ENCODE data around the gene NHERF2. TPM values are rescaled to one million over a fixed set of nuclear protein-coding genes. Genes with fewer than 3 reads are reported as not detected.

Gene NHERF2
- total and polyA plus RNA-seq, 2 experiments from 2014 or later, result 12.0 to 16.5 TPM

- Histone ChIP-seq H3K4me2 (no peak overlapping the region), H3K36me3 (ENCODE audit: insufficient read depth) (0 out of 2 replicates have a peak, but pooled peaks cover 4% of the 10 kb centered on the region), H3K27me3 (ENCODE audit: insufficient read depth) (no peaks in the 10 kb centered on the region), H3K9me2 (ENCODE audit: insufficient read depth) (no peaks in the 10 kb centered on the region), H3K4me1 (ENCODE audit: insufficient read depth) (no peaks in the 10 kb centered on the region), H3F3A (replicated peaks; ENCODE audit: low read depth) (no peaks in the 10 kb centered on the region), H3K4me3 (no peak overlapping the region), H3K79me2 (replicated peaks; ENCODE audit: insufficient read depth) (no peaks in the 10 kb centered on the region), H3K27ac (ENCODE audit: low read depth) (no peak overlapping the region), H4K20me1 (replicated peaks; ENCODE audit: insufficient read depth) (no peaks in the 10 kb centered on the region; the same call in 1 of the 2 replicates), H2AFZ (no peak overlapping the region)
- TF ChIP-seq, protein P1, sequence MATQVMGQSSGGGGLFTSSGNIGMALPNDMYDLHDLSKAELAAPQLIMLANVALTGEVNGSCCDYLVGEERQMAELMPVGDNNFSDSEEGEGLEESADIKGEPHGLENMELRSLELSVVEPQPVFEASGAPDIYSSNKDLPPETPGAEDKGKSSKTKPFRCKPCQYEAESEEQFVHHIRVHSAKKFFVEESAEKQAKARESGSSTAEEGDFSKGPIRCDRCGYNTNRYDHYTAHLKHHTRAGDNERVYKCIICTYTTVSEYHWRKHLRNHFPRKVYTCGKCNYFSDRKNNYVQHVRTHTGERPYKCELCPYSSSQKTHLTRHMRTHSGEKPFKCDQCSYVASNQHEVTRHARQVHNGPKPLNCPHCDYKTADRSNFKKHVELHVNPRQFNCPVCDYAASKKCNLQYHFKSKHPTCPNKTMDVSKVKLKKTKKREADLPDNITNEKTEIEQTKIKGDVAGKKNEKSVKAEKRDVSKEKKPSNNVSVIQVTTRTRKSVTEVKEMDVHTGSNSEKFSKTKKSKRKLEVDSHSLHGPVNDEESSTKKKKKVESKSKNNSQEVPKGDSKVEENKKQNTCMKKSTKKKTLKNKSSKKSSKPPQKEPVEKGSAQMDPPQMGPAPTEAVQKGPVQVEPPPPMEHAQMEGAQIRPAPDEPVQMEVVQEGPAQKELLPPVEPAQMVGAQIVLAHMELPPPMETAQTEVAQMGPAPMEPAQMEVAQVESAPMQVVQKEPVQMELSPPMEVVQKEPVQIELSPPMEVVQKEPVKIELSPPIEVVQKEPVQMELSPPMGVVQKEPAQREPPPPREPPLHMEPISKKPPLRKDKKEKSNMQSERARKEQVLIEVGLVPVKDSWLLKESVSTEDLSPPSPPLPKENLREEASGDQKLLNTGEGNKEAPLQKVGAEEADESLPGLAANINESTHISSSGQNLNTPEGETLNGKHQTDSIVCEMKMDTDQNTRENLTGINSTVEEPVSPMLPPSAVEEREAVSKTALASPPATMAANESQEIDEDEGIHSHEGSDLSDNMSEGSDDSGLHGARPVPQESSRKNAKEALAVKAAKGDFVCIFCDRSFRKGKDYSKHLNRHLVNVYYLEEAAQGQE (IDR thresholded peaks at IDR 0.05; ENCODE audit: unreplicated experiment), result no peak
- TF ChIP-seq, protein P2, sequence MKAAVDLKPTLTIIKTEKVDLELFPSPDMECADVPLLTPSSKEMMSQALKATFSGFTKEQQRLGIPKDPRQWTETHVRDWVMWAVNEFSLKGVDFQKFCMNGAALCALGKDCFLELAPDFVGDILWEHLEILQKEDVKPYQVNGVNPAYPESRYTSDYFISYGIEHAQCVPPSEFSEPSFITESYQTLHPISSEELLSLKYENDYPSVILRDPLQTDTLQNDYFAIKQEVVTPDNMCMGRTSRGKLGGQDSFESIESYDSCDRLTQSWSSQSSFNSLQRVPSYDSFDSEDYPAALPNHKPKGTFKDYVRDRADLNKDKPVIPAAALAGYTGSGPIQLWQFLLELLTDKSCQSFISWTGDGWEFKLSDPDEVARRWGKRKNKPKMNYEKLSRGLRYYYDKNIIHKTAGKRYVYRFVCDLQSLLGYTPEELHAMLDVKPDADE (IDR thresholded peaks at IDR 0.05), result no peak
- TF ChIP-seq JUNB (IDR thresholded peaks at IDR 0.05; ENCODE audit: unreplicated experiment) (no peak), STAT1 (IDR thresholded peaks at IDR 0.05; ENCODE audit: unreplicated experiment) (no peak), POLR2AphosphoS5 (IDR thresholded peaks at IDR 0.05; ENCODE audit: low read depth) (no peak), ZNF114 (CRISPR knock-in tag; IDR thresholded peaks at IDR 0.05) (no peak), ZNF331 (CRISPR knock-in tag; IDR thresholded peaks at IDR 0.05; ENCODE audit: low read depth) (no peak), EZH2phosphoT487 (IDR thresholded peaks at IDR 0.05; ENCODE audit: unreplicated experiment) (no peak), ZNF462 (CRISPR knock-in tag; IDR thresholded peaks at IDR 0.05) (no peak), CREB1 (CRISPR knock-in tag; IDR thresholded peaks at IDR 0.05; ENCODE audit: low read depth) (no peak), NANOG (IDR thresholded peaks at IDR 0.05; ENCODE audit: borderline replicate concordance) (no peak), EZH2 (IDR thresholded peaks at IDR 0.05; ENCODE audit: low read depth, unreplicated experiment) (no peak)
- TF ChIP-seq, protein P3, sequence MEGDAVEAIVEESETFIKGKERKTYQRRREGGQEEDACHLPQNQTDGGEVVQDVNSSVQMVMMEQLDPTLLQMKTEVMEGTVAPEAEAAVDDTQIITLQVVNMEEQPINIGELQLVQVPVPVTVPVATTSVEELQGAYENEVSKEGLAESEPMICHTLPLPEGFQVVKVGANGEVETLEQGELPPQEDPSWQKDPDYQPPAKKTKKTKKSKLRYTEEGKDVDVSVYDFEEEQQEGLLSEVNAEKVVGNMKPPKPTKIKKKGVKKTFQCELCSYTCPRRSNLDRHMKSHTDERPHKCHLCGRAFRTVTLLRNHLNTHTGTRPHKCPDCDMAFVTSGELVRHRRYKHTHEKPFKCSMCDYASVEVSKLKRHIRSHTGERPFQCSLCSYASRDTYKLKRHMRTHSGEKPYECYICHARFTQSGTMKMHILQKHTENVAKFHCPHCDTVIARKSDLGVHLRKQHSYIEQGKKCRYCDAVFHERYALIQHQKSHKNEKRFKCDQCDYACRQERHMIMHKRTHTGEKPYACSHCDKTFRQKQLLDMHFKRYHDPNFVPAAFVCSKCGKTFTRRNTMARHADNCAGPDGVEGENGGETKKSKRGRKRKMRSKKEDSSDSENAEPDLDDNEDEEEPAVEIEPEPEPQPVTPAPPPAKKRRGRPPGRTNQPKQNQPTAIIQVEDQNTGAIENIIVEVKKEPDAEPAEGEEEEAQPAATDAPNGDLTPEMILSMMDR (conservative IDR thresholded peaks at IDR 0.05; ENCODE audit: low read depth in 2 of 2), result no peak
- Mint-ChIP-seq H3K36me3 (ENCODE audit: low read depth) (peaks cover 17% of the 10 kb centered on the region), H3K27ac (no peak overlapping the region), H3K9me3 (no peaks in the 10 kb centered on the region), H3K27me3 (ENCODE audit: insufficient read depth, low read depth, poor library complexity) (peaks cover 12% of the 10 kb centered on the region), H3K4me3 (no peak overlapping the region), H3K4me1 (no peaks in the 10 kb centered on the region)
- ATAC-seq (no peak), DNase-seq (ENCODE audit: low spot score) (no peak)
These were observed 34.8 kb downstream of the NHERF2 start for GRCh38 chr16:2061526-2061925.
